GM21526 (cell line): Measurements from ENCODE around the gene PTTG2.

Experiments used
- ATAC-seq: cut with Tn5 transposase; IDR thresholded peaks from one replicate; pipeline ENCODE4 v1.9.1; 2021; ENCODE audit warnings: moderate library complexity; ENCODE audit not compliant: unreplicated experiment, low FRiP score

PTTG2 gene

DNA sequence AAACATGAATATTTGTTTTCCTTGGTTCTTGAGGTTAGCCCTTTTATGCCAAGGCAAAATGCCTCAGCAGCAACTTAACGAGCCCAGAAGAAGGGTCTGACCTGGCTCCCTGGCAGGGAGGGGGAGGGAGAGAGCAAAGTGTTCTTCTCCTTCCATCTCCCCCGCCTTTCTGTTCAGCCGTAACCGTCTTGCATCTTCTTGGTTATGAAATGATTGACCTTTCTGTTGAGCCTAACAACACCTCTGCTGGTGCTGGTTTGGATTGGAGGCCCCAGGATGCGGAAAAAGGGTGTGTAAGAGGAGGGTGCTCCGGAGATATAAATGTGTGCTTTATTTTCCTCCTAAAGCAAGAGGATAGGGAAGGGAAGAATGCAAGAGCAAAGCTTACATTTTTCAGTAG is 44.7 kb downstream of the PTTG2 start:
- ATAC-seq = no peak

DNA sequence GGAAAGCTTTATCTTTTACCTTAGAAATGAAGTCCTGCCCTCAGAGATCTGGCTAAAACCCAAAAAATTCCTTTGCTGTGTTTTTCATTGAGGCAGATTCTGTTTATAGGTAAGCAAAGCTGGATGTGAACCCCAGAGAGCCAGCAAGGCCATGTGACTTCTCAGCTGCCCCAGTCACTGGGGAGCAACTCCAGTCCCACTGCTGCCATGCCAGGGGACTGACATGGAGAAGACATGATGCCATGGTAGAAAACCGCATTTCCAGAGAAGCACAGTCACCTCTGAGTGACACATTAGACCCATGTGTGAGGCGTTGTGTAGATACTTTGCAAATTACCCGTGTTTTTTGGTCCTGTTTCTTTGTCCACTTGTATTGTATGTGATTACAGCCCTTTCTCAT is 45.4 kb downstream of the PTTG2 start:
- no peak for ATAC-seq

DNA sequence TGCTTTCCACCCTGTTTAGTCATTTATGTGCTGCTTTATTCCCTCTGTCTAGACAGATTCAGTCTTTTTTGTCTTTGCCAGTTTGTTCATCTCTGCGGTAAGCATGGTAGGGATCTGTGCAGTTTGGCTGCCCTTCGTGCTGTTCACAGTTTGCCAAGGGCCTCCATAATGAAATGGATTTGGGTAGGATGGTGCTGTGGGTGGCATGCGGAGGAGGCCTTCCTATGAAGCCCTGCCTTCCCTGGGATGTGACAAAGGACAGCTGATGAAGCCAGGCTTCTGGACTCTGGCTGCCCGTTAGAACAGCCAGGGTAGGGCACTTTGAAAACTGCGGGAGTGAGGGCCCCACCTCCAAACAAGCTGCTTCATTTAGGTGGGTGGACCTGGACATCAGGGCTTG is 47.4 kb downstream of the PTTG2 start:
- no peak for ATAC-seq

DNA sequence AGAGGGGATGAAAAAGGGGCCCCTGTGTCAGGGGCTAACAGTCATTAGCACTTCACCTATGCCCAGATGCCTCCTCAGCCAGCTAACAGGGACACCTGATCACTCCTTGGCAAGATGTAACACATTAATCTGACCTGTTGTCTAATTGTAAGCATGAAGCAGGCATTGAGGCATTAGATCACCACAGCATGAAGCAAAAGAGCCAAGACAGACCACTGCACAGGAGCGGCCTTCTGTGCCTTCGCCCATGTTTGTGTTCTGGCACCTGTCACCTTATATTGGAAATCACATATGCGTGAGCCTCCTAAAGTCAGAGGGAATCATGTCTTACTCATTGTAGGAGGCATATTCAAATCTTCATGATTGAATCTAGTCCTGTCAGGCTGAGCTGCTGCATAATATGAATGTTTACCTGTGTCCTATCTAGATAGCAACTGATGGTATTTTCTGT is 48.4 kb downstream of the PTTG2 start:
- no peak for ATAC-seq

DNA sequence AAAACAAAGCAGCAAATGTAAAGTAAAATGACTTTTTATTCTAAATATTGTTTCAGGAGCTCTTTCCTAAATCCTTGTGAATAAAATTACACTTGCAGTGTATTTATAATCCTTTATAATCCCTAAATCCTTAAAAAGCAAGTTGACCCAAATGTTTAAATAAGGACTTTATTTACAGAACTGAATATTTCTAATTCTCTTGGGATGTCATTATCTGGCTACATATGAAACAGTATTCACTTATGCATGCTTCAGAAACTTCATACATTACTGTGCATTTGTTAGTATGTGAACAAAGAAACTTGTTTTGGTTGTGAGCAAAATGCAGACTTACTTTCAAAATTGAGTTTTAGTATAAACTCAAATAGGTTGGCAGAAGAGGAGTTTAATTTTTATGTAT is 49.2 kb downstream of the PTTG2 start:
- ATAC-seq = no peak

DNA sequence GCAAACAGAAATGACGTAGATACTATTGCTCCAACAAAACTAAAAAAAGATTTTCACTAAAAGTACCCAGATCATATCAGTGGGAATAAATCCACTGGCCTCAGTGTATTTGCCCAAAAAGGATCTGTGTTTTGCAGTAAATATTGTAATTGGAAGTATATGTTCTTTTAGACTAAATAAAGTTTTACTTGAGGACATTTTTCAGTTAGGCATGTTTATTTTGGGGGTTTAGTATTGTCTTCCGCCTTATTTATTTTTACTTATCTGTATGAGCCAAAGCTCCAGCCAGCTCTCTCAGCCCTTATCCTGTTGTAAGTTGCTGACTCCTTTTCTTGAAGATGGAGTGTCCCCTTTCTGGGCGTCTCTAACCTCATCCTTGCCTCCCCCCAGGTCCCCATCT is 49.8 kb downstream of the PTTG2 start:
- no peak for ATAC-seq
